Right ventricle myocardium superior (tissue), 1 donor: ENCODE results near the gene FBXO8. TPM values are rescaled to one million over a fixed set of nuclear protein-coding genes. Genes with fewer than 3 reads are reported as not detected.

Experiments used
- ATAC-seq: fragments of 200-7000 bp; cut with Tn5 transposase; one replicate; pipeline ENCODE4 v1.9.1; 2020; ENCODE audit warnings: mild to moderate bottlenecking; ENCODE audit not compliant: poor library complexity
- DNase-seq: peaks from one replicate; pipeline ENCODE4 v3.0.0-alpha.2; 2020
- intact Hi-C: fragments of 100-400 bp; cut with DNase I; formaldehyde crosslinking; loops from one replicate; pipeline ENCODE4 v1.11.2; 2022
- total RNA-seq: library from RNA; stranded (reverse); fragmentation: NEBNext Ultra II Directional; extraction: Animal tissue kit (Norgen Biotek cat#: 25700); gene quantifications from one replicate; pipeline ENCODE4 v1.2.1, GENCODE V29; 2021
- donor health status: DM: no; HTN: yes; CAD: no; lungs with severe emphysema.

The FBXO8 gene
- total RNA-seq, 1 donor from 2014 or later = 27.5 TPM

GRCh38 chr4:174189392-174190015, 94.0 kb downstream of the FBXO8 start:
- intact Hi-C loops = no loop called here
- DNase-seq (no peak), ATAC-seq (no peak)

Other genes starting within 250 kb of the FBXO8 start
- 9.3 TPM for gene CEP44, start 244 bp upstream of the FBXO8 start, total RNA-seq
- 1.3 TPM for gene HPGD, start 238.8 kb upstream of the FBXO8 start, total RNA-seq